Thoracic aorta (tissue), 2 donors: Measurements from ENCODE around the gene ZER1. TPM values are rescaled to one million over a fixed set of nuclear protein-coding genes. Genes with fewer than 3 reads are reported as not detected.
A peak's percentile ranks its signal among the peaks of the same experiment; 100 is the strongest.

ENCODE experiments used
- ATAC-seq: fragments of 150-250 bp; one replicate; pipeline ENCODE4 v1.8.0; 2017; ENCODE audit warnings: low read depth; ENCODE audit not compliant: insufficient number of reproducible peaks, low FRiP score
- DNase-seq: peaks from one replicate; pipeline ENCODE4 v3.0.0-alpha.2; 2020; ENCODE audit warnings: low spot score
- H3K27ac ChIP-seq, 2 donors: fragments of 200-600 bp; sonication (generic); 1 replicate in 1 of 2; 2 replicates in 1 of 2; pipeline ENCODE4 v1.5.1; 2016; ENCODE audit warnings: mild to moderate bottlenecking in 2 of 2, moderate library complexity in 2 of 2
- H3K27me3 ChIP-seq: fragments of 200-600 bp; sonication (generic); replicated peaks from 2 replicates; pipeline ENCODE4 v1.6.0; 2016; ENCODE audit warnings: mild to moderate bottlenecking; ENCODE audit not compliant: insufficient read depth
- H3K36me3 ChIP-seq: fragments of 200-600 bp; sonication (generic); one replicate; pipeline ENCODE4 v1.5.1; 2016
- H3K4me1 ChIP-seq, 2 donors: fragments of 200-600 bp; sonication (generic); 1 replicate in 1 of 2; 2 replicates in 1 of 2; pipeline versions ENCODE4 v1.5.1 to v1.6.0; 2016; ENCODE audit warnings: low read depth in 2 of 2, mild to moderate bottlenecking in 1 of 2; ENCODE audit not compliant: control insufficient read depth in 1 of 2
- H3K4me3 ChIP-seq: fragments of 200-600 bp; sonication (generic); 2 replicates; pipeline ENCODE4 v1.5.1; 2016; ENCODE audit warnings: mild to moderate bottlenecking
- H3K9me3 ChIP-seq: fragments of 200-600 bp; sonication (generic); 2 replicates; pipeline ENCODE4 v1.5.1; 2016
- total RNA-seq, 2 donors: library from RNA; depleted of rRNA; stranded (reverse); fragments of >200 nt; gene quantifications; one replicate each; pipeline versions ENCODE4 v1.1.0 to v1.2.3, GENCODE V29; 2016
- TF ChIP-seq, protein P1 (sequence below): fragments of 200-600 bp; sonication (generic); IDR thresholded peaks from one replicate; pipeline ENCODE4 v1.5.1; 2019; ENCODE audit warnings: antibody characterized with exemption

The ZER1 gene
- total RNA-seq, 2 donors from 2014 or later: 42.5 to 65.4 TPM

GRCh38 chr9:128684325-128685199 is 87.2 kb downstream of the ZER1 start:
- ATAC-seq: no peak
- H3K27me3 ChIP-seq: no peaks in the 10 kb centered on the region
- H3K4me1 ChIP-seq: peaks cover 13 to 19% of the 10 kb centered on the region in 2 donors
- no peaks in the 10 kb centered on the region for H3K9me3 ChIP-seq
- H3K36me3 ChIP-seq: no peaks in the 10 kb centered on the region
- H3K4me3 ChIP-seq: peak overlapping the region; percentile 76
- no peak for DNase-seq
- TF ChIP-seq, protein P1, sequence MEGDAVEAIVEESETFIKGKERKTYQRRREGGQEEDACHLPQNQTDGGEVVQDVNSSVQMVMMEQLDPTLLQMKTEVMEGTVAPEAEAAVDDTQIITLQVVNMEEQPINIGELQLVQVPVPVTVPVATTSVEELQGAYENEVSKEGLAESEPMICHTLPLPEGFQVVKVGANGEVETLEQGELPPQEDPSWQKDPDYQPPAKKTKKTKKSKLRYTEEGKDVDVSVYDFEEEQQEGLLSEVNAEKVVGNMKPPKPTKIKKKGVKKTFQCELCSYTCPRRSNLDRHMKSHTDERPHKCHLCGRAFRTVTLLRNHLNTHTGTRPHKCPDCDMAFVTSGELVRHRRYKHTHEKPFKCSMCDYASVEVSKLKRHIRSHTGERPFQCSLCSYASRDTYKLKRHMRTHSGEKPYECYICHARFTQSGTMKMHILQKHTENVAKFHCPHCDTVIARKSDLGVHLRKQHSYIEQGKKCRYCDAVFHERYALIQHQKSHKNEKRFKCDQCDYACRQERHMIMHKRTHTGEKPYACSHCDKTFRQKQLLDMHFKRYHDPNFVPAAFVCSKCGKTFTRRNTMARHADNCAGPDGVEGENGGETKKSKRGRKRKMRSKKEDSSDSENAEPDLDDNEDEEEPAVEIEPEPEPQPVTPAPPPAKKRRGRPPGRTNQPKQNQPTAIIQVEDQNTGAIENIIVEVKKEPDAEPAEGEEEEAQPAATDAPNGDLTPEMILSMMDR: no peak
- peak overlapping the region; percentile 28 to 48 for H3K27ac ChIP-seq

DNA sequence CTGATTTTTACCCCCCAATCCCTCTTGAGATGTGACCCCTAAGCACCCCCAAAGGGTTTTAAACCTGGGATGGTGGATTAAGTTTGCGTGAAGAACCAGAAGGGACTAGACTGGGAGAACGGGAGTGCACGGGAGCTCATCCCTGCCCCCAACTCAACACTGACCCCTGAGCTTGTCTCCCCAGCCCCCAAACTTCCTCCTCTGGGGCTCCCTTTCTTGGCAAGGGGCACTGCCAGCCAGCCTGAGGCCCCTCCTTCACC is 87.7 kb downstream of the ZER1 start:
- TF ChIP-seq, protein P1: no peak

GRCh38 chr9:128683340-128684064 is 88.2 kb downstream of the ZER1 start:
- peaks cover 13 to 19% of the 10 kb centered on the region in 2 donors for H3K4me1 ChIP-seq
- H3K27me3 ChIP-seq: no peaks in the 10 kb centered on the region
- no peaks in the 10 kb centered on the region for H3K36me3 ChIP-seq
- DNase-seq (no peak), ATAC-seq (no peak)
- TF ChIP-seq, protein P1: no peak
- H3K27ac ChIP-seq: no peak overlapping the region
- peak overlapping the region; percentile 76 for H3K4me3 ChIP-seq
- no peaks in the 10 kb centered on the region for H3K9me3 ChIP-seq

More for the DNA sequence above, 87.7 kb downstream of the ZER1 start:
- H3K27ac ChIP-seq: peak overlapping the region in 1 of 2 donors; percentile 48
- peak overlapping the region; percentile 76 for H3K4me3 ChIP-seq
- no peaks in the 10 kb centered on the region for H3K9me3 ChIP-seq
- ATAC-seq (no peak), DNase-seq (no peak)
- H3K36me3 ChIP-seq: no peaks in the 10 kb centered on the region
- H3K27me3 ChIP-seq: no peaks in the 10 kb centered on the region
- peaks cover 13 to 19% of the 10 kb centered on the region in 2 donors for H3K4me1 ChIP-seq

Other genes with a start within 250 kb of the ZER1 start
- gene SPTAN1, start 219.3 kb downstream of the ZER1 start, total RNA-seq: 100 to 1,000 TPM; 324 to 348 TPM
- gene DYNC2I2, start 115.1 kb downstream of the ZER1 start, total RNA-seq: 10 to 100 TPM; 30.8 to 43.9 TPM
- gene SET, start 82.7 kb downstream of the ZER1 start, total RNA-seq: 100 to 1,000 TPM in 1 of 2 donors, 10 to 100 TPM in 1; 83.3 to 201 TPM
- 1 to 10 TPM; 4.4 to 4.7 TPM for gene PKN3, start 69.4 kb downstream of the ZER1 start, total RNA-seq
- gene ZDHHC12, start 47.8 kb downstream of the ZER1 start, total RNA-seq: 10 to 100 TPM; 37.0 to 70.3 TPM
- gene TBC1D13, start 15.3 kb upstream of the ZER1 start, total RNA-seq: 10 to 100 TPM; 15.6 to 25.7 TPM
- 10 to 100 TPM; 21.2 to 26.4 TPM for gene ENDOG, start 46.6 kb upstream of the ZER1 start, total RNA-seq
- 10 to 100 TPM; 18.2 to 38.6 TPM for gene SPOUT1, start 57.9 kb upstream of the ZER1 start, total RNA-seq
- gene KYAT1, start 110.0 kb upstream of the ZER1 start, total RNA-seq: 10 to 100 TPM in 1 of 2 donors, 1 to 10 TPM in 1; 5.4 to 14.2 TPM
- 100 to 1,000 TPM; 125 to 161 TPM for gene LRRC8A, start 110.2 kb upstream of the ZER1 start, total RNA-seq
- gene PHYHD1, start 149.1 kb upstream of the ZER1 start, total RNA-seq: 10 to 100 TPM; 21.1 to 36.3 TPM
- gene DOLK, start 175.7 kb upstream of the ZER1 start, total RNA-seq: 10 to 100 TPM; 10.6 to 17.6 TPM
- gene NUP188, start 175.8 kb upstream of the ZER1 start, total RNA-seq: 100 to 1,000 TPM in 1 of 2 donors, 10 to 100 TPM in 1; 75.7 to 106 TPM